ENCODE measurements around the gene CYP2J2. TPM values are rescaled to one million over a fixed set of nuclear protein-coding genes. Genes with fewer than 3 reads are reported as not detected.
"Not testable (repeated sequence)": the region's sequence is repeated elsewhere in the genome, so short reads cannot be mapped to it uniquely, and the experiment has no call there.

Gene CYP2J2
- total RNA-seq, 4 donors from 2014 or later = 4.0 to 21.8 (median 7.9) TPM

DNA sequence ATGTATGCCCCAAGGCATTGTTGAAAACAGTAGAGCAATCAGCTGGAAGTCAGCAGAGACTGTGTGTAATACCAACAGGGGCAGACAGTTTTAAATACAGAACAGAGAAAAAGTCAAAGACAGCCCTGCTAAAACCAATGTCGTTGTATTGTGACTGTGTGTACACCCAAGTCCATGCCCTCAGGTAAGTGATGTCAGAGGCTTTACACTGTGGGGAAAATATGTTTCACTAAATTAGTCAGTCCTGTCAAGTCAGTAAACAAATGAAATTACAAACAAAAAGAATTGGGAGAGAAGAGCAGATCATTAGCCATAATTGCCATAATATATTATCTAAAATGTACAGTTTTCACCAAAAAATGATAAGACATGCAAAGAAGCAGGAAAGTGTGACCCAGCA, 2.4 kb upstream of the CYP2J2 start:
- TF ChIP-seq POLR2A (IDR thresholded peaks at IDR 0.05) = no peak
- TF ChIP-seq, protein P1, sequence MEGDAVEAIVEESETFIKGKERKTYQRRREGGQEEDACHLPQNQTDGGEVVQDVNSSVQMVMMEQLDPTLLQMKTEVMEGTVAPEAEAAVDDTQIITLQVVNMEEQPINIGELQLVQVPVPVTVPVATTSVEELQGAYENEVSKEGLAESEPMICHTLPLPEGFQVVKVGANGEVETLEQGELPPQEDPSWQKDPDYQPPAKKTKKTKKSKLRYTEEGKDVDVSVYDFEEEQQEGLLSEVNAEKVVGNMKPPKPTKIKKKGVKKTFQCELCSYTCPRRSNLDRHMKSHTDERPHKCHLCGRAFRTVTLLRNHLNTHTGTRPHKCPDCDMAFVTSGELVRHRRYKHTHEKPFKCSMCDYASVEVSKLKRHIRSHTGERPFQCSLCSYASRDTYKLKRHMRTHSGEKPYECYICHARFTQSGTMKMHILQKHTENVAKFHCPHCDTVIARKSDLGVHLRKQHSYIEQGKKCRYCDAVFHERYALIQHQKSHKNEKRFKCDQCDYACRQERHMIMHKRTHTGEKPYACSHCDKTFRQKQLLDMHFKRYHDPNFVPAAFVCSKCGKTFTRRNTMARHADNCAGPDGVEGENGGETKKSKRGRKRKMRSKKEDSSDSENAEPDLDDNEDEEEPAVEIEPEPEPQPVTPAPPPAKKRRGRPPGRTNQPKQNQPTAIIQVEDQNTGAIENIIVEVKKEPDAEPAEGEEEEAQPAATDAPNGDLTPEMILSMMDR (IDR thresholded peaks at IDR 0.05) = no peak
- no peak overlapping the region for H3K4me3 ChIP-seq (ENCODE audit: low read depth, poor library complexity, severe bottlenecking)
- intact Hi-C loops (cut with DNase I; ENCODE audit: low total_unique reads) = no loop called here
- DNase-seq (ENCODE audit: low spot score in 2 of 2) = no peak
- 48 to 54% methylated on average over 1 of the region's 1 CpG for WGBS, 2 donors

DNA sequence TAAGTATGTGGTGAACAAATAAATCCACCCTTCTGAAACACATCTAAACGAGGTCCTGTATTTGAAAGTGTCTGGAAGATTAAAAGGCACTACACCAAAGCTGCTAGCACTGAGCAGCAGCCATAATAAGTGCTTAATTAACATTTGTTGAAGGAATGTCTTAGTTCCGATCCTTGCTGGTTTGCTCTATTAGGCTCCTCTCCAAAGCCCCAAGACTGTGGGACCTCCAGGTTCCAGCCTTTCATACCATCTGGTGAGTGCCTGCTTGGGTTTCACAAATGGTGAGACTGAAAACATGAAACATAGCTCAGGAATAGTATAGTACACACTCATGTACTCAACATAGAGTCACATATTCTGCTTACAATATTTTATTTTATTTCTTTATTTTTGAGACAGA, 640 bp upstream of the CYP2J2 start:
- WGBS, 2 donors = 29 to 33% methylated on average over 2 of the region's 2 CpGs
- no peak overlapping the region for H3K4me3 ChIP-seq (ENCODE audit: low read depth, poor library complexity, severe bottlenecking)
- TF ChIP-seq POLR2A (IDR thresholded peaks at IDR 0.05) = no peak
- TF ChIP-seq, protein P1 (IDR thresholded peaks at IDR 0.05) = no peak
- intact Hi-C loops (cut with DNase I; ENCODE audit: low total_unique reads) = no loop called here
- DNase-seq (ENCODE audit: low spot score in 2 of 2) = no peak

DNA sequence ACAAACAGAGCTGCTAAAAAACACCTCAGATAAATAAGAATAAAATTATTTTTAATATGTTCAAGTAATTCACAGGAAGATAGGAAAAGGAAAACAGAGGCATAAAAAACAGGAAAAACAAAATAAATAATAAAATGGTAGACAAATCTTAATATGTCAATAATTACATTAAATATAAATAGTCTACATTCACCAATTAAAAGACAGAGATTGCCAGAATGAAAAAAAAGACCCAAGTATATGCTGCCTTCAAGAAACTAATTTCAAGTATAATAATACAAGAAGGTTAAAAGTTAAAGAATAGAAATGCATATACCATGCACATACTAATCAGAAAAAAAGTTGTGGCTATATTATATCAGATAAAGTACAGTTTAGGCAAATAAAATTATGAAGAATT, 1.9 kb downstream of the CYP2J2 start:
- DNase-seq (ENCODE audit: low spot score in 2 of 2) = no peak
- intact Hi-C loops (cut with DNase I; ENCODE audit: low total_unique reads) = no loop called here
- no peak overlapping the region for H3K4me3 ChIP-seq (ENCODE audit: low read depth, poor library complexity, severe bottlenecking)
- TF ChIP-seq, protein P1 (IDR thresholded peaks at IDR 0.05) = no peak
- no peak for TF ChIP-seq POLR2A (IDR thresholded peaks at IDR 0.05)

DNA sequence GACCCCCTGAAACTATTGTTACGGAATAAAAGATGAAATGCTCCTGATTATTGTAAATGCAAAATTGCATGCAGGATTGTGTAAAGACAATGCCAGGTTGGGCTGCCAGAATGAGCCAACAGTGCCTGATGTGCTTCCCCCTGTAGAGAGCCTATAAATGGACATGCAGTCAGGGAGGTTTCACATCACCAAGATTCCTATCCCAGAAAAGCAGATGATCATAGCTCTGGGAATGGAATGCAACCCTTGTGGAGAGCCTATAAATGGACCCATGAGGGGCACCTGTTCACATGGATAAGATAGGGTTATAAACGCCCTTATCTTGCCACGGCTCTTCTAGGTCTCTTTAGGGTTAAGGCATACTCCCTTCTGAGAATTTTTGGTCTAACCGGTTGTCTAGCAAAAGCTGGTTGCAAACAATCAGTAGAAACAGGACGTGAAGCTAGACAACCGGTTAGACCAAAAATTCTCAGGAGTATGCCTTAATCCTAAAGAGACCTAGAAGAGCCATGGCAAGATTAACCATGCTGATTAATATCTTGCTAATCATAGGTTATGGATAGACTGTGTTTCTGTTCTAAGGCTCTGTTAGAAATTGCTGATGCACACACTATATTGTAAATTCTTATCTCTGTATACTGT, 5.2 kb downstream of the CYP2J2 start:
- intact Hi-C loops (cut with DNase I; ENCODE audit: low total_unique reads) = not testable (repeated sequence)

DNA sequence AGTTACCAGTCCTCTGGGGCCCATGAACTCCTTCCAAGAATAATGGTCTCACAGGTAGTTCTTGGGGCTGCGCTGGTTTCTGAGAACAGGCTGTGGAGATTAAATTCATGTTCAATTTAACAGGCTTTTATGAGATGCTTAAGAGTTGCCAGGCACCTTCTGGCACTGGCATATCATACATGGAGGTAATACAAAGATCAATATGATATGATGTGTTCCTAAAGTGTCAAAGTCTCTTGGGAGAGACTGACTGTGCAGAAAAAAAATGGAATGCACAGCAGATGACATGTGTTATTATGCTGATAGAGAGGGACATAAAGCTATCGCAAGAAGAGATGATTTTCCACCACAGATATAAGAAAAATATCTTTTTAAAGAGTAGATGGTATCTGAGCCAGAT, 6.8 kb downstream of the CYP2J2 start:
- TF ChIP-seq POLR2A (IDR thresholded peaks at IDR 0.05) = no peak
- TF ChIP-seq, protein P1 (IDR thresholded peaks at IDR 0.05) = no peak
- 47 to 74% methylated on average over 2 of the region's 2 CpGs for WGBS, 2 donors
- H3K4me3 ChIP-seq (ENCODE audit: low read depth, poor library complexity, severe bottlenecking) = no peak overlapping the region
- DNase-seq (ENCODE audit: low spot score in 2 of 2) = no peak
- intact Hi-C loops (cut with DNase I; ENCODE audit: low total_unique reads) = no loop called here

More for the DNA sequence above, 5.2 kb downstream of the CYP2J2 start:
- WGBS, 2 donors = 47 to 69% methylated on average over 6 of the region's 6 CpGs
- not testable (repeated sequence) for DNase-seq (ENCODE audit: low spot score in 2 of 2); H3K4me3 ChIP-seq (ENCODE audit: low read depth, poor library complexity, severe bottlenecking)

DNA sequence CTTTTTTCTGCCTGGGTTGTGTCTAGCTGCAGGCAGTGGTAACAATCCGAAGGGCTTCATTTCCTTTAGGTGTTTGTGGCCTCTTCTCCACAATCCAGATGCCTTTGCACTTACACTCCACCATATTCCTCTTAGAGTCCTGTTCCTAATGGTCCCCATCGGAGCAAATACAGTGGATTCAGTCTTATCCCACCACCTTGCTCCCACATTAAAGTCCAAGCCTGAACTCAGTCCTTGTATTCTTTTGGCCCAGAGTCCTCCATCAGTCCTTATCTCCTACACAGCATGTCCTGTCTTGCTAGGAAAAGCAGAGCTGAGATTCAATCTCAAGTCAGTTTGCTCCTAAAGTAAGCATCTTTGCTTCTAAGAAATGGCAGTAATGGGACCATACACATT, 8.8 kb downstream of the CYP2J2 start:
- intact Hi-C loops (cut with DNase I; ENCODE audit: low total_unique reads) = no loop called here
- no peak for DNase-seq (ENCODE audit: low spot score in 2 of 2)
- no peak for TF ChIP-seq POLR2A (IDR thresholded peaks at IDR 0.05)
- TF ChIP-seq, protein P1 (IDR thresholded peaks at IDR 0.05) = no peak
- H3K4me3 ChIP-seq (ENCODE audit: low read depth, poor library complexity, severe bottlenecking) = no peak overlapping the region
- 91 to 95% methylated on average over 2 of the region's 2 CpGs for WGBS, 2 donors
